Neural cell (in vitro differentiated cells): ENCODE measurements around the gene CNTNAP1.

ENCODE experiments used
- CTCF ChIP-seq: fragments of 450-650 bp; IDR thresholded peaks from 2 replicates; pipeline ENCODE4 v1.5.1; 2014; ENCODE audit warnings: antibody characterized with exemption, mild to moderate bottlenecking, moderate library complexity; ENCODE audit not compliant: poor library complexity, severe bottlenecking
- EP300 ChIP-seq: fragments of 450-650 bp; conservative IDR thresholded peaks from 2 replicates; pipeline ENCODE4 v1.6.1; 2014; ENCODE audit warnings: antibody characterized with exemption, mild to moderate bottlenecking, moderate library complexity; ENCODE audit not compliant: poor library complexity, severe bottlenecking
- EZH2 ChIP-seq: fragments of 200-600, 300-800 bp; shearing (Covaris generic), sonication (generic); IDR thresholded peaks from 2 replicates; pipeline ENCODE4 v1.6.1; 2014; ENCODE audit warnings: antibody characterized with exemption, low read length, borderline replicate concordance, mild to moderate bottlenecking; ENCODE audit not compliant: insufficient read depth, poor library complexity, severe bottlenecking
- MXI1 ChIP-seq: fragments of 450-650 bp; conservative IDR thresholded peaks from 2 replicates; pipeline ENCODE4 v1.6.1; 2014; ENCODE audit warnings: antibody characterized with exemption, mild to moderate bottlenecking; ENCODE audit not compliant: poor library complexity, severe bottlenecking
- POLR2AphosphoS5 ChIP-seq: IDR thresholded peaks from 2 replicates; pipeline ENCODE4 v1.6.1; 2012
- RAD21 ChIP-seq: fragments of 450-650 bp; conservative IDR thresholded peaks from 2 replicates; pipeline ENCODE4 v1.6.1; 2014; ENCODE audit warnings: antibody characterized with exemption, mild to moderate bottlenecking, moderate library complexity
- REST ChIP-seq: IDR thresholded peaks from 2 replicates; pipeline ENCODE4 v1.6.1; 2012; ENCODE audit warnings: borderline replicate concordance
- SMC3 ChIP-seq: fragments of 450-650 bp; conservative IDR thresholded peaks from 2 replicates; pipeline ENCODE4 v1.6.1; 2014; ENCODE audit warnings: antibody characterized with exemption, mild to moderate bottlenecking, moderate library complexity; ENCODE audit not compliant: poor library complexity
- TAF1 ChIP-seq: IDR thresholded peaks from 2 replicates; pipeline ENCODE4 v1.6.1; 2012; ENCODE audit warnings: low read depth

GRCh38 chr17:42690596-42690995 lies 8.3 kb downstream of the CNTNAP1 start:
- no peak for TF ChIP-seq REST
- TF ChIP-seq POLR2AphosphoS5, result no peak
- no peak for TF ChIP-seq CTCF
- no peak for TF ChIP-seq EP300
- TF ChIP-seq MXI1, result no peak
- no peak for TF ChIP-seq RAD21
- no peak for TF ChIP-seq EZH2
- TF ChIP-seq TAF1, result no peak
- TF ChIP-seq SMC3, result no peak
